Stimulated activated CD8-positive, alpha-beta memory T cell treated with anti-CD3 and anti-CD28 coated beads, Interleukin-2, amount 100 ng/mL, for 48 hours (primary cell): ENCODE data around the gene PHC1.
"Not testable (repeated sequence)": the region's sequence is repeated elsewhere in the genome, so short reads cannot be mapped to it uniquely, and the experiment has no call there.

Experiments used
- DNase-seq, 2 donors: peaks; one replicate each; pipeline ENCODE4 v3.0.0-alpha.2; 2020; ENCODE audit warnings: low read depth in 2 of 2

Gene PHC1

DNA sequence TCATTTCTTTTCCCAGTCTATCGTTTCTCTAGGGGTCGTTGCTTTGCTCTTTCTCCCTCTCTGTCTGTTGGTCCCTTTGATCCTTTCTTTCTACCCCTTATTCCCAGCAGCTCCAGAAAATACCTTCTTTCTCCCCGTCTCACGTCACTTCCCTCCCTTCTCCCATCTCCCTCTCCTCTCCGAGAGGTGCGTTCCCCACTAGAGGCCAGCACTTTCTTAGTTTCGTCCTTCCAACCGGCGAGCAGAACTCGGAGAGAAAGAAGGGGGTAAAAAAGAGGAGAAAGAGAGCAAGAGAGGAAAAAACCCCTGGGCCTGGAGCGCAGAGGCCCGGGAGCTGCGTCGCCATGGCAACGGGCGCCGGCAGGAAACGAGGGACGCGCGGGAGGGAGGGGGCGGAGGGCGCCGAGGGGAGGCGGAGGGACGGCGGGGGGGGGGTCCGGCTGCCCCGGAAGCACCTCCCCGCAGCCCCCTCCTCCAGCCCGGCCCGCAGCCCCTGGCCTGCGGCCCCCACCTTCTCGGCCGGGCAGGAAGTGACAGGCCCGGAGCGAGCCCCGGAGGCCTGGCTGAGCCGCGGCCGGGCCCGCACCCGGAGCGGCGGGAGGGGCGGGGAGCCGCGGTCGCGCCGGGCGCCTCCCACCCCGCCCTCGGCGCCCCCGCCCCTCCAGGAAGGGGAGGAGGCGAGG is at the start of gene PHC1:
Gene PHC1 (plus strand): TSS at position 477 of the 683 bp plus-strand sequence. CDS start 3,169 bp downstream, outside the sequence.
- peak; percentile 52 to 64 for DNase-seq

GRCh38 chr12:8866429-8866828 is 47.9 kb upstream of the PHC1 start:
- no peak for DNase-seq

GRCh38 chr12:8867009-8867408 is 47.3 kb upstream of the PHC1 start:
- no peak for DNase-seq

GRCh38 chr12:8867786-8868185 is 46.5 kb upstream of the PHC1 start:
- no peak for DNase-seq

GRCh38 chr12:8870586-8870985 is 43.7 kb upstream of the PHC1 start:
- no peak for DNase-seq

DNA sequence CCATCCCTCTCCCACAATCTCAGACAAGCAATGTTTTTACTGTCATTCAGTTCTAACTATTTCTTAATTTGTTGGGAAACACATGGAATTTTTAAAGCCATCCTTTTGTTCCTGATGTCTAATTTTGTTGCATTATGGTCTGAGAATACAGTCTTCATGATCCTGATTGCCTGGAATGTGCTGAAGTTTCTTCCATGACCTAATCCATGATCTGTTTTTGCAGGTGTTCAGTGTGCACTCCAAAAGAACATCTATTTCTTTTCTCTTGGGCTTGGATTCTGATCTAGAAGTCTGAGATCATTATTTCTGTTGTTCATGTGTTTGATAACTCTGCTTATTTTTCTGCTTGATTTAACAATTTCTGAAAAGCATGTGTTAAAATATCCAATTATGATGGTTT is 43.2 kb upstream of the PHC1 start:
- DNase-seq, result no peak

DNA sequence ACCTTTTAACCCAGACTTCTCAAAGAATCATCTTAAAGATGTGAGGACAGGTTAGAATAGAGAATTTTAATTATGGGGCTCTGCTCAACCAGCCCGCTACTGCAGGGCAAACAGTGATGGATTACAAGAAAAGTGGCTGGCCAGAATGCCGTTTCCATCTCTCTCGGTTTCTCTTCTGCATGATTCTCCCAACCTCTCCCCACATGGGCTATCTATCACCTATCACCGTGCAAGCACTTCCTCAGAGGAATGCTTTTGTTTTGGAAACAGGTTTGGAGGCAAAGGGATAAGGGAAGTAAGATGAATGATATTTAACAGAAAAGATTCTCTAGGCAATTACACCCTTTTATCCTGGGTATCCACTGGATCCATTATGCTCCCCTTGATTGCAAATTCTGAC is 37.4 kb upstream of the PHC1 start:
- no peak for DNase-seq

- no peak for DNase-seq
Observed at GRCh38 chr12:8886502-8887284, 27.6 kb upstream of the PHC1 start.

- DNase-seq, result no peak
Observed at GRCh38 chr12:8887285-8887715, 27.0 kb upstream of the PHC1 start.

DNA sequence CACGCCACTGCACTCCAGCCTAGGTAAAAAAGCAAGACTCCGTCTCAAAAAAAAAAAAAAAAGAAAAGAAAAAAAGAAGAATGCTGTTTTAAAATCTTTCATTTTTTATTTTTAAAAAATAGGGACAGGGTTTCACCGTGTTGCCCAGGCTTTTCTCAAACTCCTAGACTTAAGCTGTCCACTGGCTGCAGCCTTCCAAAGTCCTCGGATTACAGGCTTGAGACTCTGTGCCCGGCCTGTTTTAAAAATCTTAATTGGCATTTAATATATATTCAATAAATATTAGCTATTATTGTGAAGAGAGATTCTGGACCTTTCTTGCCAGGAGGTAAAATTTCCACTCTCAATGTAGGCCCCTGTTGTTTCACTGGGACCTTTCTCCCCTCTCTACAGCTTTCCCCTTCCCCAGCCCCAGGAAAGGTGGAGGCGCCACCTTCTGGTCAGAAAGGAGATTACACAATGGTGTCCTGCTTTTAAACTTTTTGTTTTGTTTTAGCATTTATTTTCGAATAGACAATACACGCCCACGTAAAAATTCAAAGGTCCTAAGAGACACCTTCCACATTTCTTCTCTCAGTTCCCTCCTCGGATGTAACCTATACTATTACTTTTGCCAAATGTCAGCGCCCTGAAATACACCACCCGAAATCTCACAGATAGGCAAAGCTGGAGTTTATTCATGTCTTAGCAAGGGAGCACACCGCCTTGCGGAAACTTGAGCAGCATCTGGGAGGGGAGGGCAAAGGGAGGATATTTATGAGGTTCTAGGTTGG is 23.8 kb upstream of the PHC1 start:
- peak; percentile 21 to 32 for DNase-seq

- no peak for DNase-seq
Observed at GRCh38 chr12:8891976-8892375, 22.3 kb upstream of the PHC1 start.

- no peak for DNase-seq
Observed at GRCh38 chr12:8894378-8894777, 19.9 kb upstream of the PHC1 start.

DNA sequence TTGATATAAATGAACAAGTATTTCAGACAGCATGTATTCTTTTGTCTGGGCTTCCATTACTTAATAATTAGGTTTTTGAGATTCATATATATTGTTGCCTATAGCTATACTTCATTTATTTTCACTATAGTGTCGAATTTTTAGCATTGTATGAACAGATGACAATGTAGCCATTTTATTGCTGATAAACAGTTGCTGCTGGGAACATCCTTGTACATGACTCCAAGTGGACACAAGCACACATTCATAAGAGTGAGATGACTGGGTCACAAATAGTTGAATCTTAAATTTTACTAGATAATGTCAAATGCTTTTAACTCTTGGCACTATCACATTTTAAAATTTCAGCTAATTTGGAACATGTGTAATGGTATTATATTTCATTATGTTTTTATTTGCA is 19.3 kb upstream of the PHC1 start:
- DNase-seq, result no peak

GRCh38 chr12:8897081-8897480 is 17.2 kb upstream of the PHC1 start:
- no peak for DNase-seq

GRCh38 chr12:8899830-8900229 is 14.5 kb upstream of the PHC1 start:
- no peak for DNase-seq

DNA sequence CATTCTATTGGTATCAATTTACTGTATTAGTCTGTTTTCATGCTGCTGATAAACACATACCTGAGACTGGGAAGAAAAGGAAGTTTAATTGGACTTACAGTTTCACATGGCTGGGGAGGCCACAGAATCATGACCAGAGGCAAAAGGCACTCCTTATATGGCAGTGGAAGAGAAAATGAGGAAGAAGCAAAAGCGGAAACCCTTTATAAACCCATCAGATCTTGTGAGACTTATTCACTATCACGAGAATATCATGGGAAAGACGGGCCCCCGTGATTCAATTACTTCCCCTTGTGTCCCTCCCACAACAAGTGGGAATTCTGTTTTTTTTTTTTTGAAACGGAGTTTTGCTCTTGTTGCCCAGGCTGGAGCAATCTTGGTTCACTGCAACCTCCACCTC is 11.6 kb upstream of the PHC1 start:
- not testable (repeated sequence) for DNase-seq

GRCh38 chr12:8903646-8904045 is 10.7 kb upstream of the PHC1 start:
- DNase-seq, result no peak

DNA sequence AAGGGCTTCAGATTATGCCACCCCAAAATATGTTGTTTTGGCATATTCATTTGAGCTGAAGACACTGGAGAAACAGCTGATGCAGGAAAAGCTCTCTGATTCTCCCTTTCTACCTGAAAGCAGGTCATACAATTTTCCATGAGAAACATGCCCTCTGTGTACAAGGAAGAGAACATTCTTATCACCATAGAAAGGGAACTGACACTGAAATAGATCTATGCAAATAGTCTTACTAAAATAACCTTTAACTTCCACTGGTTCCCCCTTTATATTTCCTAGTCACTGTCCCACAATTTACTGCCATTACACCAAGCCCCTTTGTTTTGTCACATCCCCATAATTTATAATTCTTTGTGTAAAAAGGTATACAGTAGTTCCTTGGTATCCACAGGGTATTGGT is 9.6 kb upstream of the PHC1 start:
- no peak for DNase-seq

DNA sequence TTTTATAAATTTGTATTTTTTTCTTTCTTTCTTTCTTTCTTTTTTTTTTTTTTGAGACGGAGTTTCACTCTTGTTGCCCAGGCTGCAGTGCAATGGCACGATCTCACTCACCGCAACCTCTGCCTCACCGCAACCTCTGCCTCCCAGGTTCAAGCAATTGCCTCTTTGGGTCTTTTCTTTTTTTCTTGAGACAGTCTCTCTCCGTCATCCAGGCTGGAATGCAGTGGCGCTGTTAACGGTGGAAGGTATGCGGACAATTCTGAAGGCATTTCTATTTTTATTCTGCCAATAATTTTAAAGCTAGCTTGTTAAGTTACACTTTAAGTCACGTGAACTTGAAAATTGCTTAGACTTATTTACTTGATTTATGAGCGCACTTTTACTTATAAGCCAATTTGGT is 8.8 kb upstream of the PHC1 start:
- DNase-seq, result no peak

DNA sequence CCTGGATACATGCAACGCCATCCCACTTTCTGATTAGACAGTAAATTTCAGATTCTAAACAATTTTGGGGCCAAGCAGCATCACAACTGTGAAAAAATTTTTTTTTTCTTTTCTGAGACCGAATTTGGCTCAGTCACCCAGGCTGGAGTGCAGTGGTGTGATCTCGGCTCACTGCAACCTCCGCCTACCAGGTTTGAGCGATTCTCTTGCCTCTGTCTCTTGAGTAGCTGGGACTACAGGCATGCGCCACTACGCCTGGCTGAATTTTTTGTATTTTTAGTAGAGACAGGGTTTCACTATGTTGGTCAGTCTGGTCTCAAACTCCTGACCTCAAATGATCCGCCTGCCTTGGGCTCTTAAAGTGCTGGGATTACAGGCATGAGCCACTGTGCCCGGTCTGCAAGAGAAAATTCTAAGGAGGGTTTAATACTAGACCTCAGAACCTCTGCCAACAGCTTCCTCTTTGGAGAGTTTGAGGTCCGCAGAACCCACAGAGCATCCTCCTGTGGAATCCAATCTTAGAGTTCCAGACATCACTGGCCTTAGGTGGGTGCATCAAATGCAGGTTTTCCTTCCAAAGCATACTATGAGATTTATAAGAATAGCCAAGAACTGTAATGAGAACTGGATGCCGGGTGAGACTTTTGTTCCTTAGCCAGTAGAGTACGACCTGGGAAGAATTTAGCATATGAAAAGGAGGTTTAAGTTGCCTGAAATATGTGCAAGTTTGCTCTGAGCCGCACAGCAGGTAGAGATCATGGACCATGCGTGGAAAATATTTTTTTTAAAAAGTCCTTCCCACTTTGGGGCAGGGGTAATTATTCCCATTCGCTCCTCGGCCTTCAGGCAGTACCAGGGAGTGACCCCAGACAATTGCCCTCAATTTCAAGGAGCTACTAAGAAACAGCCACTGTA is 7.8 kb upstream of the PHC1 start:
- no peak for DNase-seq

DNA sequence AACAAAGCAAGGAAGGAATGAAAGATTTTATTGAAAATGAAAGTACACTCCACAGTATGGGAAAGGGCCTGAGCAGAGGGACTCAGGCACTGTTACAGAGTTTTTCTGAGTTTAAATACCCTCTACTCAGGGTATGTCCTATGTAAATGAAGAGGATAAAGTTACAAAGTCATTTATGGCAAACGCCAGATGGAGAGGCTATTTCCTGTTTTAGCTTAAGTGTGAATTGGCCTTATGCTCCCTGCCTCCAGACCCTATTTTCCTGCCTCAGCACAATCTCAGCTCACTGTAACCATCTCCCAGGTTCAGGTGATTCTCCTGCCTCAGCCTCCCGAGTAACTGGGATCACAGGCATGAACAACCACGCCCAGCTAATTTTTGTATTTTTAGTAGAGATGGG is 6.8 kb upstream of the PHC1 start:
- DNase-seq, result no peak

DNA sequence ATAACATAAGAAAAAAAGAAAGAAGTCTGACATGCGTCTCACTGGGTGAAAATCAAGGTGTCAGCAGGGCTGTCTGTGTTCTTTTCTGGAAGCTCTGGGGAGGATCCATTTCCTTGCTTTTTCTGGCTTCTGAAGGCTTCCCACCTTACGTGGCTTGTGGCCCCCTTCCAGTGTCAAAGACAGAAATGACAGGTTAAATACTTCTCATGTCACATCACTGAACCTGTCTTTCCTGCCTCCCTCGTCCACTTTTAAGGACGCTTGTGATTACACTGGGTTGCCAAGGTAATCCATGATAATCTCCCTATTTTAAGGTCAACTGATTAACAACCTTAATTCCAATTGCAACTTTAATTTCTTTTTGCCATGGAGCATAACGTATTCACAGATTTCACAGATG is 4.6 kb upstream of the PHC1 start:
- no peak for DNase-seq
